Liver (tissue), 9 donors: Measurements from ENCODE around the gene LARP4. TPM values are rescaled to one million over a fixed set of nuclear protein-coding genes. Genes with fewer than 3 reads are reported as not detected.

ENCODE experiments used
- DNase-seq: peaks from one replicate; pipeline ENCODE4 v3.0.0-alpha.2; 2017; ENCODE audit warnings: low spot score
- H3K27ac ChIP-seq, 2 donors: one replicate each; pipeline ENCODE4 v1.7.0; 2013; ENCODE audit warnings: inconsistent platforms in 2 of 2, low read length in 2 of 2, control low read depth in 1 of 2, low read depth in 1 of 2, mild to moderate bottlenecking in 1 of 2
- H3K27me3 ChIP-seq, 4 donors: one replicate each; pipeline versions ENCODE4 v1.6.1 to v1.7.0; 2013; ENCODE audit warnings: low read length in 3 of 4, inconsistent platforms in 1 of 4, mild to moderate bottlenecking in 1 of 4, moderate library complexity in 1 of 4; ENCODE audit not compliant: control insufficient read depth in 4 of 4, insufficient read depth in 4 of 4
- H3K36me3 ChIP-seq, 4 donors: one replicate each; pipeline versions ENCODE4 v1.6.1 to v1.7.0; 2013; ENCODE audit warnings: low read length in 3 of 4, mild to moderate bottlenecking in 3 of 4, low read depth in 1 of 4, moderate library complexity in 1 of 4; ENCODE audit not compliant: control insufficient read depth in 4 of 4, insufficient read depth in 3 of 4
- H3K4me1 ChIP-seq, 4 donors: one replicate each; pipeline versions ENCODE4 v1.6.1 to v1.7.0; 2013; ENCODE audit warnings: low read length in 3 of 4, mild to moderate bottlenecking in 3 of 4, moderate library complexity in 1 of 4; ENCODE audit not compliant: control insufficient read depth in 4 of 4, insufficient read depth in 4 of 4
- H3K4me3 ChIP-seq, 3 donors: one replicate each; pipeline versions ENCODE4 v1.6.1 to v1.7.0; 2013; ENCODE audit warnings: low read length in 3 of 3, control low read depth in 1 of 3, low read depth in 1 of 3, mild to moderate bottlenecking in 1 of 3
- H3K9ac ChIP-seq, 2 donors: one replicate each; pipeline ENCODE4 v1.7.0; 2013; ENCODE audit warnings: low read length in 2 of 2, mild to moderate bottlenecking in 2 of 2, moderate library complexity in 2 of 2, control low read depth in 1 of 2, low read depth in 1 of 2
- H3K9me3 ChIP-seq, 4 donors: one replicate each; pipeline versions ENCODE4 v1.6.1 to v1.7.0; 2013; ENCODE audit warnings: low read length in 3 of 4; ENCODE audit not compliant: control insufficient read depth in 4 of 4
- ATF3 ChIP-seq: IDR thresholded peaks from 2 replicates; pipeline ENCODE4 v1.6.1; 2016; ENCODE audit warnings: antibody characterized with exemption
- CTCF ChIP-seq: fragments of 150-350 bp; IDR thresholded peaks from 2 replicates; pipeline ENCODE4 v1.5.1; 2017; ENCODE audit warnings: improper control_type of control experiment, low read depth, low read length; ENCODE audit not compliant: missing input control
- EGR1 ChIP-seq, 2 donors: IDR thresholded peaks; 2 replicates each; pipeline ENCODE4 v1.6.1; 2016 to 2018; ENCODE audit warnings: antibody characterized with exemption in 2 of 2, low read depth in 2 of 2
- FOXA1 ChIP-seq: IDR thresholded peaks from 2 replicates; pipeline ENCODE4 v1.6.1; 2016; ENCODE audit warnings: antibody characterized with exemption
- GABPA ChIP-seq, 2 donors: IDR thresholded peaks in 1 of 2; conservative IDR thresholded peaks in 1 of 2; 2 replicates each; pipeline ENCODE4 v1.6.1; 2016; ENCODE audit warnings: antibody characterized with exemption in 2 of 2, mild to moderate bottlenecking in 1 of 2, moderate library complexity in 1 of 2
- HNF4G ChIP-seq: IDR thresholded peaks from 2 replicates; pipeline ENCODE4 v1.6.1; 2016; ENCODE audit warnings: antibody characterized with exemption
- JUND ChIP-seq, 2 donors: IDR thresholded peaks; 2 replicates each; pipeline ENCODE4 v1.6.1; 2016; ENCODE audit warnings: antibody characterized with exemption in 2 of 2
- MAX ChIP-seq: IDR thresholded peaks from 2 replicates; pipeline ENCODE4 v1.6.1; 2016; ENCODE audit warnings: antibody characterized with exemption
- NR2F2 ChIP-seq: IDR thresholded peaks from 2 replicates; pipeline ENCODE4 v1.6.1; 2016; ENCODE audit warnings: antibody characterized with exemption
- RAD21 ChIP-seq, 2 donors: IDR thresholded peaks; 2 replicates each; pipeline ENCODE4 v1.6.1; 2016; ENCODE audit warnings: antibody characterized with exemption in 2 of 2, mild to moderate bottlenecking in 2 of 2
- REST ChIP-seq: IDR thresholded peaks from 2 replicates; pipeline ENCODE4 v1.6.1; 2016; ENCODE audit warnings: antibody characterized with exemption, mild to moderate bottlenecking
- RXRA ChIP-seq, 2 donors: IDR thresholded peaks; 2 replicates each; pipeline ENCODE4 v1.6.1; 2017 to 2018; ENCODE audit warnings: antibody characterized with exemption in 2 of 2, mild to moderate bottlenecking in 1 of 2
- SP1 ChIP-seq: IDR thresholded peaks from 2 replicates; pipeline ENCODE4 v1.6.1; 2018; ENCODE audit warnings: antibody characterized with exemption, mild to moderate bottlenecking
- TAF1 ChIP-seq: conservative IDR thresholded peaks from 2 replicates; pipeline ENCODE4 v1.6.1; 2016; ENCODE audit warnings: antibody characterized with exemption, mild to moderate bottlenecking
- YY1 ChIP-seq: IDR thresholded peaks from 2 replicates; pipeline ENCODE4 v1.6.1; 2016; ENCODE audit warnings: antibody characterized with exemption, mild to moderate bottlenecking
- ZBTB33 ChIP-seq: IDR thresholded peaks from 2 replicates; pipeline ENCODE4 v1.6.1; 2016; ENCODE audit warnings: antibody characterized with exemption
- WGBS: extraction: QIAGEN DNeasy Blood & Tissue Kit; methylation state at CpG from one replicate; pipeline ENCODE4 v1.1.7; 2013; 5-methylcytosine and 5-hydroxymethylcytosine counted together
- polyA plus RNA-seq, 2 donors: library from polyadenylated mRNA; stranded (reverse) in 1 of 2; unstranded in 1 of 2; fragments of 200-250 nt in 1 of 2; fragments of >200 nt in 1 of 2; fragmentation: Nextera tagmentation in 1 of 2; extraction: Ambion mirVana in 1 of 2; gene quantifications; one replicate each; pipeline versions ENCODE4 v1.2.1 to v1.2.3, GENCODE V29; 2013 to 2015
- total RNA-seq, 2 donors: library from RNA; depleted of rRNA; stranded (reverse); fragments of >200 nt; gene quantifications; one replicate each; pipeline ENCODE4 v1.2.3, GENCODE V29; 2014
- donor health status: healthy.
- donor health status: healthy.
- donor health status: healthy.
- donor health status: healthy.
- donor health status: healthy.

LARP4 gene
- total and polyA plus RNA-seq, 4 donors: 17.3 to 71.0 (median 37.5) TPM

GRCh38 chr12:50375802-50376201 is 24.9 kb upstream of the LARP4 start:
- Histone ChIP-seq H3K4me1 (no peaks in the 10 kb centered on the region), H3K27ac (no peak overlapping the region), H3K4me3 (no peak overlapping the region), H3K27me3 (no peaks in the 10 kb centered on the region), H3K9me3 (no peaks in the 10 kb centered on the region), H3K36me3 (no peaks in the 10 kb centered on the region), H3K9ac (no peak overlapping the region)
- TF ChIP-seq REST: no peak
- no peak for TF ChIP-seq RAD21 (IDR thresholded peaks at IDR 0.05)
- TF ChIP-seq GABPA (IDR thresholded peaks at IDR 0.05 in 1 of 2, conservative IDR thresholded peaks at IDR 0.05 in 1 of 2): no peak
- no peak for TF ChIP-seq TAF1
- TF ChIP-seq JUND (IDR thresholded peaks at IDR 0.05): no peak
- no peak for TF ChIP-seq NR2F2
- TF ChIP-seq ATF3: no peak
- no peak for TF ChIP-seq RXRA (IDR thresholded peaks at IDR 0.05)
- TF ChIP-seq HNF4G: no peak
- no peak for TF ChIP-seq SP1
- TF ChIP-seq MAX: no peak
- no peak for TF ChIP-seq ZBTB33
- TF ChIP-seq EGR1 (IDR thresholded peaks at IDR 0.05; ENCODE audit: low read depth in 2 of 2): no peak
- TF ChIP-seq YY1: no peak
- 95% methylated on average over 8 of the region's 8 CpGs for WGBS
- no peak for DNase-seq

- Histone ChIP-seq H3K27ac (no peak overlapping the region), H3K4me3 (no peak overlapping the region), H3K27me3 (no peaks in the 10 kb centered on the region), H3K36me3 (no peaks in the 10 kb centered on the region), H3K9ac (no peak overlapping the region), H3K9me3 (no peaks in the 10 kb centered on the region), H3K4me1 (no peaks in the 10 kb centered on the region)
- WGBS: 95% methylated on average over 8 of the region's 8 CpGs
- TF ChIP-seq REST (no peak), GABPA (IDR thresholded peaks at IDR 0.05 in 1 of 2, conservative IDR thresholded peaks at IDR 0.05 in 1 of 2) (no peak), JUND (IDR thresholded peaks at IDR 0.05) (no peak), CTCF (no peak), RXRA (IDR thresholded peaks at IDR 0.05) (no peak), SP1 (no peak), NR2F2 (no peak), HNF4G (no peak), FOXA1 (no peak), TAF1 (no peak)
- DNase-seq: no peak
Observed at GRCh38 chr12:50380761-50381325, 19.8 kb upstream of the LARP4 start.
